IMR-90 (cell line): ENCODE data around the gene PFN1. TPM values are rescaled to one million over a fixed set of nuclear protein-coding genes. Genes with fewer than 3 reads are reported as not detected.

ENCODE experiments used
- ATAC-seq: fragments of 200-7000 bp; cut with Tn5 transposase; 2 replicates; pipeline ENCODE4 v1.9.1; 2020; ENCODE audit warnings: low read depth, mild to moderate bottlenecking, moderate library complexity
- BruUV-seq: library from RNA; stranded (reverse); fragments of 400-500 nt; replicated peaks from 2 replicates; lab custom pipeline; 2021; lab: Mats Ljungman, UMichigan
- CTCF ChIA-PET: fragments of 300-600 bp; formaldehyde crosslinking; extraction: SDS; loops from one replicate; lab custom pipeline; 2021; ENCODE audit warnings: antibody characterized with exemption; lab: Yijun Ruan, JAX
- POLR2A ChIA-PET: fragments of 300-600 bp; sonication (Branson Sonifier 250); formaldehyde crosslinking; loops from one replicate; lab custom pipeline; 2022; ENCODE audit warnings: antibody characterized with exemption; ENCODE audit not compliant: unreplicated experiment; lab: Charles Lee
- DNase-seq: peaks from one replicate; pipeline ENCODE4 v3.0.0; 2013
- H2AFZ ChIP-seq: replicated peaks from 2 replicates; pipeline ENCODE3; 2013; ENCODE audit warnings: low read length, mild to moderate bottlenecking; ENCODE audit not compliant: poor library complexity
- H2AK5ac ChIP-seq: 2 replicates; pipeline ENCODE4 v1.6.1; 2013; ENCODE audit warnings: low read depth, low read length, inconsistent platforms
- H2AK9ac ChIP-seq: replicated peaks from 2 replicates; pipeline ENCODE3; 2013; ENCODE audit warnings: mild to moderate bottlenecking, low read depth, low read length, moderate library complexity; ENCODE audit not compliant: poor library complexity
- H2BK120ac ChIP-seq: 2 replicates; pipeline ENCODE4 v1.6.1; 2013; ENCODE audit warnings: low read depth, low read length, inconsistent platforms
- H2BK15ac ChIP-seq: 3 replicates; pipeline ENCODE4 v1.6.1; 2013; ENCODE audit warnings: low read depth, low read length, inconsistent platforms
- H2BK20ac ChIP-seq: 2 replicates; pipeline ENCODE4 v1.6.1; 2013; ENCODE audit warnings: low read depth, mild to moderate bottlenecking, inconsistent platforms, low read length, moderate library complexity
- H2BK5ac ChIP-seq: 2 replicates; pipeline ENCODE4 v1.6.1; 2013; ENCODE audit warnings: mild to moderate bottlenecking, low read depth, low read length, inconsistent platforms; ENCODE audit not compliant: poor library complexity, severe bottlenecking
- H3K14ac ChIP-seq: replicated peaks from 2 replicates; pipeline ENCODE4 v1.6.1; 2013; ENCODE audit warnings: low read depth, low read length, inconsistent platforms
- H3K18ac ChIP-seq: 2 replicates; pipeline ENCODE4 v1.6.1; 2013; ENCODE audit warnings: low read depth, low read length, control low read depth
- H3K23ac ChIP-seq: 2 replicates; pipeline ENCODE4 v1.6.1; 2013; ENCODE audit warnings: low read depth, low read length, inconsistent platforms
- H3K27ac ChIP-seq: 2 replicates; pipeline ENCODE4 v1.5.1; 2013; ENCODE audit warnings: mild to moderate bottlenecking, control low read depth, low read length; ENCODE audit not compliant: insufficient read depth
- H3K27me3 ChIP-seq: 2 replicates; pipeline ENCODE4 v1.6.1; 2013; ENCODE audit warnings: low read length; ENCODE audit not compliant: control insufficient read depth, insufficient read depth
- H3K36me3 ChIP-seq: 2 replicates; pipeline ENCODE4 v1.6.1; 2013; ENCODE audit warnings: low read length, mixed read lengths; ENCODE audit not compliant: control insufficient read depth, insufficient read depth
- H3K4ac ChIP-seq: 2 replicates; pipeline ENCODE4 v1.6.1; 2013; ENCODE audit warnings: low read depth, low read length, inconsistent platforms
- H3K4me1 ChIP-seq: 2 replicates; pipeline ENCODE4 v1.6.1; 2013; ENCODE audit warnings: low read length, mixed read lengths; ENCODE audit not compliant: control insufficient read depth, insufficient read depth
- H3K4me2 ChIP-seq: 2 replicates; pipeline ENCODE4 v1.6.1; 2013; ENCODE audit warnings: low read depth, mild to moderate bottlenecking, control low read depth, low read length, moderate library complexity
- H3K4me3 ChIP-seq: 2 replicates; pipeline ENCODE4 v1.5.1; 2013; ENCODE audit warnings: low read depth, mild to moderate bottlenecking, control low read depth, low read length, moderate library complexity; ENCODE audit not compliant: insufficient read depth
- H3K56ac ChIP-seq: 2 replicates; pipeline ENCODE4 v1.6.1; 2013; ENCODE audit warnings: low read length, inconsistent platforms; ENCODE audit not compliant: insufficient read depth; ENCODE audit errors: extremely low read depth
- H3K79me1 ChIP-seq, 2 experiments: 2 replicates each; pipeline ENCODE4 v1.6.1; 2013; ENCODE audit warnings: low read length in 2 of 2, inconsistent platforms in 1 of 2, low read depth in 1 of 2
- H3K9ac ChIP-seq: 2 replicates; pipeline ENCODE4 v1.6.1; 2013; ENCODE audit warnings: low read depth, low read length, control low read depth
- H3K9me1 ChIP-seq: 2 replicates; pipeline ENCODE4 v1.6.1; 2013; ENCODE audit warnings: low read length, inconsistent platforms; ENCODE audit not compliant: insufficient read depth
- H3K9me3 ChIP-seq: 2 replicates; pipeline ENCODE4 v1.6.1; 2013; ENCODE audit warnings: low read length; ENCODE audit not compliant: control insufficient read depth, insufficient read depth
- H4K20me1 ChIP-seq: 2 replicates; pipeline ENCODE4 v1.6.1; 2013; ENCODE audit warnings: low read length, inconsistent platforms; ENCODE audit not compliant: insufficient read depth
- H4K5ac ChIP-seq: 2 replicates; pipeline ENCODE4 v1.6.1; 2013; ENCODE audit warnings: mild to moderate bottlenecking, low read depth, low read length, control low read depth
- H4K8ac ChIP-seq, 2 experiments: 2 replicates each; pipeline ENCODE4 v1.6.1; 2013; ENCODE audit warnings: low read depth in 2 of 2, low read length in 2 of 2, control low read depth in 1 of 2, inconsistent platforms in 1 of 2
- H4K91ac ChIP-seq: 2 replicates; pipeline ENCODE4 v1.6.1; 2013; ENCODE audit warnings: low read depth, low read length, inconsistent platforms; ENCODE audit not compliant: insufficient read depth
- CHD1 ChIP-seq: IDR thresholded peaks from 2 replicates; pipeline ENCODE4 v1.6.1; 2012; ENCODE audit warnings: low read depth, low read length, improper control_type of control experiment
- FOS ChIP-seq: fragments of 150-350 bp; IDR thresholded peaks from 2 replicates; pipeline ENCODE4 v1.6.1; 2016; ENCODE audit warnings: low read depth, low read length
- MAZ ChIP-seq: IDR thresholded peaks from 2 replicates; pipeline ENCODE4 v1.6.1; 2012; ENCODE audit warnings: low read depth, mild to moderate bottlenecking, low read length, improper control_type of control experiment, moderate library complexity, borderline replicate concordance
- WGBS, 2 experiments: methylation state at CpG; one replicate each; pipeline versions ENCODE4 v1.1.5 to v1.1.7; 2013; ENCODE audit warnings: missing lambda C conversion rate in 2 of 2; ENCODE audit not compliant: insufficient read length in 1 of 2; ENCODE audit errors: extremely low coverage in 2 of 2; 5-methylcytosine and 5-hydroxymethylcytosine counted together
- dilution Hi-C: fragments of 300-500 bp; cut with HindIII; formaldehyde crosslinking; loops from one replicate; pipeline ENCODE4 v1.14.3; 2018; ENCODE audit warnings: low sequenced_read_pairs; ENCODE audit not compliant: unreplicated experiment
- in situ Hi-C: fragments of 300-500 bp; cut with MboI; formaldehyde crosslinking; loops from 3 replicates; pipeline ENCODE4 v1.14.3; 2019; ENCODE audit warnings: low sequenced_read_pairs, inconsistent platforms, mixed read lengths
- intact Hi-C: fragments of 100-400 bp; cut with micrococcal nuclease; formaldehyde crosslinking; loops from 2 replicates; pipeline ENCODE4 v1.10.0; 2022
- polyA plus RNA-seq, 3 experiments: library from polyadenylated mRNA; depleted of rRNA; stranded (reverse); fragments of >200 nt; gene quantifications; 2 replicates each; pipeline ENCODE4 v1.2.3, GENCODE V29; 2012; ENCODE audit warnings: low replicate concordance in 1 of 3
- total RNA-seq: library from RNA; depleted of rRNA; stranded (reverse); fragments of >200 nt; gene quantifications from 2 replicates; pipeline ENCODE4 v1.2.3, GENCODE V29; 2012
- TF ChIP-seq, protein P1 (sequence below): fragments of 150-350 bp; IDR thresholded peaks from 2 replicates; pipeline ENCODE4 v1.6.1; 2017; ENCODE audit warnings: mild to moderate bottlenecking, antibody characterized with exemption, low read length, low read depth

Gene PFN1
- total and polyA plus RNA-seq, 2 of the 4 experiments (the other 2 are of a cell fraction): 348 to 1,671 TPM

DNA sequence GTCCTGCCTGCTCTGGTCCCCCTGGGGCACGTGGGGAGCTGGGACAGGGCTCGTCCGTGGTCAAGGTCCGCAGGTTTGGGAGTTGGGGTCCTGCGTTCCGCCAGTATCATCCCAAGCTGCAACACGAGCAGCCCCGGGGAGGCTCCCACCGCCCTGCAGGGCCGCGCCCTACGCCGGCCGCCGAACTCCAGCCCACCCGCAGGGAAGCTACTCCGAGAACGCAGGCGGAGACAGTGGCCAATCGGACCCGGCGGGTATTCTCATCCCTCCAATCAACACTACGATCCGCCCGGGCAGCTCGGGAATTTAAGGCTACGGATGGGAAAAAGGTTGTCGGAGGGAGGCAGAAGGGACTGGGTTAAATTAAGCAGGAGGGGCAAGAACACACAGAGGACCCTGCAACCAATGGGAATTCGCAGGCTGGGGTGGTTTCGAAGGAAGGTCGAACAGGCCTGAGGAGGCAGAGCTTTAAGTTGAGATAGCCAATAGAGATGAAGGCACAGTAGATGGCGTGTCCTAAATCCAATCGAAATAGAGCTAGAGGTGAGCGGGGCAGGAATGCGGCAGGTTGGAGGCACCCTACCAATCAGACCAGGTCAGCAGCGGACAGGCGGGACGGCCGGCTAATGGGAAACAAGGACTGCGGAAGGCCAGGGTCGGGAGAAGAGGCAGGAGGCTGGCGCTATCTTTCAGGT lies 18.7 kb upstream of the PFN1 start:
- WGBS, 2 experiments: 0% methylated on average over 6 of the region's 42 CpGs; no CpG with 5 or more reads in 1 of the 2 experiments
- BruUV-seq: no TSS peak
- Histone ChIP-seq H2AFZ (peak overlapping the region; percentile 91), H3K4me3 (peak overlapping the region; percentile 58), H3K4ac (peak overlapping the region; percentile 96), H2BK20ac (no peak overlapping the region), H2AK5ac (peak overlapping the region; percentile 95), H3K9me1 (peaks cover 14% of the 10 kb centered on the region), H3K23ac (peak overlapping the region; percentile 89), H3K18ac (peak overlapping the region; percentile 17), H3K4me2 (peak overlapping the region; percentile 73), H2BK120ac (peak overlapping the region; percentile 43; the same call in 1 of the 2 replicates), H4K91ac (peak overlapping the region; percentile 88), H4K5ac (peak overlapping the region; percentile 32), H3K27ac (peak overlapping the region; percentile 87), H3K27me3 (no peaks in the 10 kb centered on the region), H4K8ac (peak overlapping the region; percentile 84 to 93), H2AK9ac (peak overlapping the region; percentile 99), H4K20me1 (peaks cover 3% of the 10 kb centered on the region; the same call in 1 of the 2 replicates), H2BK5ac (peak overlapping the region; percentile 83), H3K56ac (peak overlapping the region; percentile 67), H3K79me1 (peaks cover 20 to 67% of the 10 kb centered on the region in 2 experiments), H3K9me3 (no peaks in the 10 kb centered on the region), H3K9ac (peak overlapping the region; percentile 78), H2BK15ac (no peak overlapping the region), H3K14ac (peak overlapping the region; percentile 93), H3K4me1 (peaks cover 14% of the 10 kb centered on the region), H3K36me3 (peaks cover 12% of the 10 kb centered on the region)
- TF ChIP-seq, protein P1, sequence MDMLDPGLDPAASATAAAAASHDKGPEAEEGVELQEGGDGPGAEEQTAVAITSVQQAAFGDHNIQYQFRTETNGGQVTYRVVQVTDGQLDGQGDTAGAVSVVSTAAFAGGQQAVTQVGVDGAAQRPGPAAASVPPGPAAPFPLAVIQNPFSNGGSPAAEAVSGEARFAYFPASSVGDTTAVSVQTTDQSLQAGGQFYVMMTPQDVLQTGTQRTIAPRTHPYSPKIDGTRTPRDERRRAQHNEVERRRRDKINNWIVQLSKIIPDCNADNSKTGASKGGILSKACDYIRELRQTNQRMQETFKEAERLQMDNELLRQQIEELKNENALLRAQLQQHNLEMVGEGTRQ: peak; percentile 10; the same call in 1 of the 2 replicates
- TF ChIP-seq MAZ (peak; percentile 60; the same call in 1 of the 2 replicates), FOS (peak; percentile 78; the same call in 1 of the 2 replicates), CHD1 (no peak)
- POLR2A ChIA-PET: interaction anchor here (0.6 to 3.0 kb wide), 7 partner anchors 10 to 27 kb away, joined by 3 to 19 read pairs (median 8); partner anchors contain the start of genes ENO3, PFN1, RNF167 and SLC25A11
- dilution Hi-C loops: no loop called here
- DNase-seq (peak; percentile 100), ATAC-seq (peak; percentile 85)
- in situ Hi-C loops: no loop called here
- intact Hi-C loops: loop anchor here (1.0 to 5.0 kb wide), 2 partner anchors 19 to 60 kb away; partner anchors contain the start of gene PFN1
- CTCF ChIA-PET: interaction anchor here (0.9 to 1.7 kb wide), 4 partner anchors 20 to 64 kb away, joined by 3 to 11 read pairs (median 4); partner anchors contain the start of genes CAMTA2, CHRNE, RNF167 and SLC25A11
